Nephron (organoid): ENCODE measurements around the gene ZIC3.

Source experiments
- H3K27ac Mint-ChIP-seq, 3 experiments: 2 replicates each; pipeline ENCODE4 v1.8.0; 2020; ENCODE audit warnings: mixed read lengths in 3 of 3, mild to moderate bottlenecking in 2 of 3, moderate library complexity in 1 of 3
- H3K27me3 Mint-ChIP-seq: 2 replicates; pipeline ENCODE4 v1.8.0; 2021; ENCODE audit warnings: low read depth, mild to moderate bottlenecking, moderate library complexity, mixed read lengths
- H3K36me3 Mint-ChIP-seq: 2 replicates; pipeline ENCODE4 v1.8.0; 2020; ENCODE audit warnings: low read depth, mixed read lengths
- H3K4me1 Mint-ChIP-seq: 2 replicates; pipeline ENCODE4 v1.8.0; 2020; ENCODE audit warnings: mixed read lengths
- H3K4me3 Mint-ChIP-seq, 3 experiments: 2 replicates each; pipeline ENCODE4 v1.8.0; 2020; ENCODE audit warnings: mild to moderate bottlenecking in 3 of 3, mixed read lengths in 3 of 3, moderate library complexity in 2 of 3
- H3K9me3 Mint-ChIP-seq: 2 replicates; pipeline ENCODE4 v1.8.0; 2020; ENCODE audit warnings: mixed read lengths
- CTCF ChIP-seq, 3 experiments: fragments of 200-600 bp; sonication (generic); IDR thresholded peaks; one replicate each; pipeline ENCODE4 v1.5.0; 2021; ENCODE audit warnings: antibody characterized with exemption in 3 of 3; ENCODE audit not compliant: unreplicated experiment in 3 of 3

The ZIC3 gene

GRCh38 chrX:137600769-137601168 is 34.8 kb downstream of the ZIC3 start:
- Mint-ChIP-seq H3K4me1 (no peaks in the 10 kb centered on the region), H3K36me3 (no peaks in the 10 kb centered on the region), H3K4me3 (no peak overlapping the region), H3K9me3 (peaks cover 26% of the 10 kb centered on the region), H3K27me3 (no peaks in the 10 kb centered on the region), H3K27ac (no peak overlapping the region)
- TF ChIP-seq CTCF (IDR thresholded peaks at IDR 0.05; ENCODE audit: unreplicated experiment in 3 of 3) = no peak
